NOMO-1 treated with dmso at 0.1 percent for 144 hours (cell line): ENCODE results near the gene TPP2.

Source experiments
- DNase-seq: peaks from one replicate; lab custom pipeline; 2025; ENCODE audit not compliant: unreplicated experiment; lab: John Stamatoyannopoulos, UW

The TPP2 gene

GRCh38 chr13:102593466-102593865 lies 3.3 kb upstream of the TPP2 start:
- no peak for DNase-seq

DNA sequence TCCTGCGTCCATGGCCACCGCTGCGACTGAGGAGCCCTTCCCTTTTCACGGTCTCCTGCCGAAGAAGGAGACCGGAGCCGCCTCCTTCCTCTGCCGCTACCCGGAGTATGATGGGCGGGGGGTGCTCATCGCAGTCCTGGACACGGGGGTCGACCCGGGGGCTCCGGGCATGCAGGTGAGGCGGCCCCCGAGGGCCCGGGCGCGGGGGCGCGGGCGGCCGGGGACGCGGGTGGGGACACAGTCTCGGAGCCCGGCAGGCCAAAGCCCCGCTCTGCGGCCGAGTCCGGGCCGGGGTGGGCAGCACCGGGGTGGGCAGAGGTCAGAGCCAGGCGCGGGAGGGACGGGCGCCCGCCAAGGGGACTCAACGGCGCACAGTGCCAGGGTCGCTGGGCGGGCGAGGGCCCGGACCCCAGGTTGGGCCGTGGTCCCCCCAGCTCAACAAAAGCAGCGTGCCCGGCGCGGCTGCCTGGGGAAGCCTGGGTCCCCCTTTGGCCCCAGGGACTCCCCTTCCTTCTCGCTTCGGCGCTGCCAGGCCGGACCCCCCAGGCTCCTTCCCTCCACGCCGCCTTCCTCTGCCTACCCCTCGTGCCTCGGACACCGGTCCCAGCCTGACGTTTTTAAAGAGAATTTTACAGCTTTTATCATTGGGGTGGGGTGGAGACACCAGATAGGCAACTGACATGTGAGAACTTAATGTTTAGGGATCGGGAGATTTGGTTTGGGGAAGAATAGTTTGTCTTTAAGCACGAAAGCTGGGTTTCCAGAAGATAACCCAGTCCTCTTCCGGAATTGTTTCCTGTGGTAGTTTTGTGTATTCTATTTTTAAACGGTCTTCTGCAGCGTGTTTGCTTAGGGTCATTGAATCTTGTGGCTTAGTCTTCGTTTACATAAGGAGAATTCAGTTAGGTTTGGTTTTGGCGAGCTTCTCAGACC lies 509 bp downstream of the TPP2 start:
- DNase-seq, result no peak

- DNase-seq, result no peak
These were observed 1.3 kb downstream of the TPP2 start for GRCh38 chr13:102598061-102598460.

GRCh38 chr13:102599426-102600012 lies 2.7 kb downstream of the TPP2 start:
- DNase-seq, result no peak

- DNase-seq, result no peak
These were observed 9.9 kb downstream of the TPP2 start for GRCh38 chr13:102606537-102607309.

DNA sequence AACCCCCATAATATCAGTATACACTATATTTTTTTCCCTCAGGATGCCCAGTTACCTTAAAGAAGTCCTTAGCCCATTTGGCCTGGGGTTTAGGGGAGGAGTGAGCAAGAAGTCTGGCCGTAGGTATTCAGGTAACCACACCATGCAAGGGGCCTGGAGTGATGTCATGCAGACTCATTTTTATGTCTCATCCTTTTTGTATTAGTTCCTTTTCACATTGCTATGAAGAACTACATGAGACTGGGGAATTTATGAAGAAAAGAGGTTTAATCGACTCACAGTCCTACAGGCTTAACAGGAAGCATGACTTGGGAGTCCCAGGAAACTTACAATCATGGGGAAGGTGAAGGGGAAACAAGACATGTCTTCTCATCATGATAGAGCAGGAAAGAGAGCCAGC lies 12.2 kb downstream of the TPP2 start:
- no peak for DNase-seq

DNA sequence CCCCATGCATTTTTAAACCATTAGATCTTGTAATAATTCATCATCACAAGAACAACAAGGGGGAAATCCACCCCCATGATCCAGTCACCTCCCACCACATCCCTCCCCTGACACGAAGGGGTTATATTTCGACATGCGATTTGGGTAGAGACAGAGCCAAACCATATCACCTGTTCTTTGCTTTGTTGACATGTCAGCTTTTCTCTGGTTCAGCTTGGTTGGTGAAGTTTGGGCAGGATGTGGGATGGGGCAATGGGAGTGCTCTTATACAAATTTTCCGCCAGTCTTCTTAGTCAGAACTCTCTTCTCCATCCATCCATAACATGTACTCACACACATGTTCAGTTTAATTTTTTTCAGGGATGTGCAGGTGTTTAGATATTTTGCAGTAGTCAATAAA lies 12.9 kb downstream of the TPP2 start:
- DNase-seq, result no peak

DNA sequence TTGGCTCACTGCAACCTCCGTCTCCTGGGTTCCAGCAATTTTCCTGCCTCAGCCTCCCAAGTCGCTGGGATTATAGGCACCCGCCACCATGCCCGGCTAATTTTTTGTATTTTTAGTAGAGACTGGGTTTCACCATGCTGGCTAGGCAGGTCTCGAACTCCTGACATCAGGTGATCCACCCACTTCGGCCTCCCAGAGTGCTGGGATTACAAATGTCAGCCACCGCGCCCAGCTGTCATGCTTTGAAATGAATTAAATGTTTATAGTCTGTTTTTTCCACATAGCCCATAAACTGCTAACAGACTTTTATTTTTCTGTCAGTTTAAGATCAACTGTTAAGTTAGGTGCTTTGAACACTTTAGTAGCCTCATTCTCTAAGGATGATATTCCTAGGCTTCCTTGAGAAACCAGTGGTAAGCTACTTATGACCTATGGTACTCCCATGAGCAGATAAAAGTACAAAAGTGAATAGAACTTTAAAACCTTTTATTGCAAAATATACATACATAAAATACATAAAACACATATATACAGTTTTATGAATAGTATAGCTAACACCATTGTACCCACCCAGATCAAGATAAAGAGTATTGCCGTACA lies 13.6 kb downstream of the TPP2 start:
- no peak for DNase-seq

- no peak for DNase-seq
These were observed 21.0 kb downstream of the TPP2 start for GRCh38 chr13:102617697-102618350.

GRCh38 chr13:102620516-102620915 lies 23.7 kb downstream of the TPP2 start:
- DNase-seq, result no peak

- DNase-seq, result no peak
These were observed 30.1 kb downstream of the TPP2 start for GRCh38 chr13:102626928-102627327.

DNA sequence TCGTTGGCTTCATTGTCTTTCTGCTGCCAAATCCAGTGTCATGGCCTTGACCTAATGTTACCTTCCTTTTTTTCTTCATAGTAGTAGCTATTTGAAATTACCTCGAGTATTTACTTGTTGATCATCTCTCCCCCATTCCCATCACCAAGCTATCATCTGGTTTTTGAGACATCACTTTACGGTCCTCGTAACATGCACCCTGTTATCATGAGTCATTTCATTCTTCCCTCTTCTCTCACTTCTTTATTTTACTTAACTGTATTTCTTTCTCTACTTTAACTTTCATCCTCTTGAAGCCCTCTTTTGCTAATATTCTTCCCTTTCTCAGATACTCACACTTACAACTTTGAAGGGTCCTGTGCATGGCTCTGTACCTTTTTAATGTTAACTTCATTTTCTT lies 31.8 kb downstream of the TPP2 start:
- DNase-seq, result no peak

GRCh38 chr13:102631198-102631597 lies 34.4 kb downstream of the TPP2 start:
- no peak for DNase-seq

DNA sequence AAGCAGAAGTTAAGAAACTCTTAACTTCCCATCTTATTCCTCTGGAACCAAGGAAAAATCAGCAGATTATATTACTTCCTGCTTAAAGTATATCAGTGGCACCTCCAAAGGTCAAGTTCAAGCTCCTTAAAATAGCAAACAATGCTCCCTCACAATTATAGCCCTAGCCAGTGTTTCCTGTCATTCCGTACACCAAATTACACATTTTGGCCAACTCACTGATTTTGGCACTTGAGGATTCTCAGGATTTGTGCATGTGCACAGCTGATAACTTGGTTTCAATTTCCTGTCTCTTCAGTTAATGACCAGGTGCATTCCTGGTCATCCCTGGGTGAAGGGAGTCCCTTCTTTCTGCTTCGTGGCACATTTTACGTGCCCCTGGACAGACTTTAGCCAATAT lies 42.0 kb downstream of the TPP2 start:
- no peak for DNase-seq

GRCh38 chr13:102642029-102642428 lies 45.2 kb downstream of the TPP2 start:
- DNase-seq, result no peak

GRCh38 chr13:102642475-102642874 lies 45.7 kb downstream of the TPP2 start:
- no peak for DNase-seq

DNA sequence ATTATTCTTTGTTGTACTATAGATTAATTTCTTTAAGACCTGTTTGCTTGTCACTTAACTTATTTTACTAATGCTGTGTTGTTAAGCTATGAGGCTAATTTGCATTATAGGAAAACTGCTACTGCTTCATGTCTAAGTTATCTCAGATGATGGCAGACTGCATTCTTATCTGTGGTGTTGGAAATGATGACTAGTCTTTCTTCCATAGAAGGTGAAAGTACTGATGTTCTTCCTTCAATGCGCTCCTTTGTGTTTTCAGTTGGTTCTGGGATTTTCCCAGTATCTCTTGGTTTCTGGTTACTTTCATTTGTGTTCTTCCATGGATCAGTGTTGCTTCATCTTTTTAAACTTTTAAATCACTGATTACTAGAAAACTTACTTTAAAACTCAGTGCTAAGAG lies 46.9 kb downstream of the TPP2 start:
- DNase-seq, result no peak

GRCh38 chr13:102645701-102646100 lies 48.9 kb downstream of the TPP2 start:
- DNase-seq, result no peak

DNA sequence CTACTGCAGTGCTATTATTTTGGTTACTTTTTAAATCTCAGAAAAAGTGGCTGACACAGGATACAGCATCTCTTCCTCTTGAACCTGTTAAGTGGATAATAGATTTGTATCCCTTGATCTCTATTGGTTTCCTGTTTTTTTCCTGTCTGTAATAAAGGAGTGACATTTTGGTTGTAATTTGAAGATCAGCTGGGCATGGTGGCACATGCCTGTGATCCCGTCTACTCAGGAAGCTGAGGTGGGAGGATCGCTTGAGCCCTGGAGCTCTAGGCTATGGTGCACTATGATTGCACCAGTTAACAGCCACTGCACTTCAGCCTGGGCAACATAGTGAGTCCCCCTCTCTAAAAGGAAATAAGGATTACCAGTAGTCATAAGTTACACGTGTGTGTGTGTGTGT lies 51.3 kb downstream of the TPP2 start:
- no peak for DNase-seq

GRCh38 chr13:102650444-102650843 lies 53.7 kb downstream of the TPP2 start:
- no peak for DNase-seq

- no peak for DNase-seq
These were observed 54.6 kb downstream of the TPP2 start for GRCh38 chr13:102651392-102651791.
